PFSK-1 (cell line): ENCODE measurements around the gene IQCE.

Source experiments
- POLR2AphosphoS5 ChIP-seq: IDR thresholded peaks from 2 replicates; pipeline ENCODE4 v1.6.1; 2012; ENCODE audit warnings: low read depth, mild to moderate bottlenecking, control low read depth, low read length, moderate library complexity
- TAF1 ChIP-seq: IDR thresholded peaks from 2 replicates; pipeline ENCODE4 v1.6.1; 2012; ENCODE audit warnings: low read length, control low read depth, borderline replicate concordance; ENCODE audit not compliant: insufficient read depth

- TF ChIP-seq POLR2AphosphoS5 (no peak), TAF1 (no peak)
These were observed 17.1 kb downstream of the IQCE start for GRCh38 chr7:2575733-2576340.
